ENCODE data around the gene AURKA.

GRCh38 chr20:56369179-56369578 lies 22.8 kb downstream of the AURKA start:
- no peak for TF ChIP-seq CTCF (IDR thresholded peaks at IDR 0.05)
- no peak for TF ChIP-seq POLR2A (IDR thresholded peaks at IDR 0.05)

Data from thyroid gland (tissue), 4 donors.